Right lobe of liver (tissue), 6 donors: Measurements from ENCODE around the gene ACOT4. TPM values are rescaled to one million over a fixed set of nuclear protein-coding genes. Genes with fewer than 3 reads are reported as not detected.
"Not testable (repeated sequence)": the region's sequence is repeated elsewhere in the genome, so short reads cannot be mapped to it uniquely, and the experiment has no call there.

Experiments
- ATAC-seq, 4 donors: fragments of 200-7000 bp; cut with Tn5 transposase; one replicate each; pipeline ENCODE4 v1.9.1; 2020; ENCODE audit warnings: mild to moderate bottlenecking in 4 of 4, moderate library complexity in 4 of 4
- DNase-seq, 3 donors: peaks; one replicate each; pipeline ENCODE4 v3.0.0-alpha.2; 2020
- H3K27ac ChIP-seq, 3 donors: fragments of 200-600 bp; one replicate each; pipeline ENCODE4 v1.8.0; 2022
- H3K27me3 ChIP-seq, 2 donors: fragments of 200-600 bp; one replicate each; pipeline ENCODE4 v1.8.0; 2022
- H3K36me3 ChIP-seq, 4 donors: fragments of 200-600 bp; sonication (generic) in 1 of 4; one replicate each; pipeline versions ENCODE4 v1.5.1 to v1.8.0; 2017 to 2022; ENCODE audit warnings: control low read depth in 1 of 4
- H3K4me1 ChIP-seq, 4 donors: fragments of 200-600 bp; sonication (generic) in 1 of 4; one replicate each; pipeline versions ENCODE4 v1.5.1 to v1.8.0; 2017 to 2022; ENCODE audit warnings: control low read depth in 1 of 4
- H3K4me3 ChIP-seq, 3 donors: fragments of 200-600 bp; one replicate each; pipeline ENCODE4 v1.8.0; 2022
- H3K9me3 ChIP-seq, 4 donors: fragments of 200-600 bp; sonication (generic) in 1 of 4; one replicate each; pipeline versions ENCODE4 v1.5.1 to v1.8.0; 2017 to 2022; ENCODE audit warnings: control low read depth in 1 of 4
- POLR2A ChIP-seq: fragments of 450-650 bp; IDR thresholded peaks from one replicate; pipeline ENCODE4 v1.6.1; 2017; ENCODE audit warnings: antibody characterized with exemption, mild to moderate bottlenecking
- WGBS: methylation state at CpG from one replicate; pipeline ENCODE4 v1.1.6; 2018; ENCODE audit warnings: low coverage, low lambda C conversion rate; ENCODE audit not compliant: insufficient coverage; ENCODE audit errors: missing lambda C conversion rate; 5-methylcytosine and 5-hydroxymethylcytosine counted together
- intact Hi-C, 2 donors: fragments of 100-400 bp; cut with DNase I; formaldehyde crosslinking; loops; one replicate each; pipeline versions ENCODE4 v1.11.2 to v1.14.1; 2022
- total RNA-seq, 6 experiments: library from RNA; depleted of rRNA in 2 of 6; stranded (reverse); fragments of >200 nt in 2 of 6; fragmentation: NEBNext Ultra II Directional in 3 of 6; extraction: Animal tissue kit (Norgen Biotek cat#: 25700) in 3 of 6; gene quantifications; one replicate each; pipeline versions ENCODE4 v1.1.0 to v1.2.4, GENCODE V29; 2016 to 2023
- TF ChIP-seq, protein P1 (sequence below), 4 donors: fragments of 200-600 bp in 3 of 4; fragments of 450-650 bp in 1 of 4; IDR thresholded peaks; one replicate each; pipeline versions ENCODE4 v1.5.1 to v1.8.0; 2016 to 2022; ENCODE audit warnings: antibody characterized with exemption in 4 of 4, mild to moderate bottlenecking in 2 of 4
- donor health status: DM: no; HTN: yes; CAD: no.
- donor health status: DM: no; HTN: no; CAD: no.
- donor health status: DM: no; HTN: no; CAD: no.
- donor health status: DM: no; HTN: yes; CAD: no.
- donor health status: DM: no; HTN: yes; CAD: no.

The ACOT4 gene
- total RNA-seq, 6 experiments from 2014 or later = 6.2 to 14.4 (median 9.3) TPM

DNA sequence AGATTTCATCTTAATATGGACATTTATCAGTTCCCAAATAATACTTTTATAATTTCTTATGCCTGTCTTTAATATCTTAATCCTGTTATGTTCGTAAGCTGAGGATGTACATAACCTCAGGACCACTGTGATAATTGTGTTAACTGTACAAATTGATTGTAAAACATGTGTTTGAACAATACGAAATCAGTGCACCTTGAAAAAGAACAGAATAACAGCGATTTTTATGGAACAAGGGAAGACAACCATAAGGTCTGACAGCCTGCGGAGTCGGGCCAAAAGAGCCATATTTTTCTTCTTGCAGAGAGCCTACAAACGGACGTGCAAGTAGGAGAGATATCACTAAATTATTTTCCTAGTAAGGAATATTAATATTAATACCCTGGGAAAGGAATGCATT is 29.4 kb upstream of the ACOT4 start:
- H3K4me3 ChIP-seq, H3K27ac ChIP-seq, intact Hi-C loops, DNase-seq, H3K9me3 ChIP-seq, H3K27me3 ChIP-seq, H3K36me3 ChIP-seq, H3K4me1 ChIP-seq, ATAC-seq: not testable (repeated sequence)
- WGBS = 90% methylated on average over 7 of the region's 7 CpGs

DNA sequence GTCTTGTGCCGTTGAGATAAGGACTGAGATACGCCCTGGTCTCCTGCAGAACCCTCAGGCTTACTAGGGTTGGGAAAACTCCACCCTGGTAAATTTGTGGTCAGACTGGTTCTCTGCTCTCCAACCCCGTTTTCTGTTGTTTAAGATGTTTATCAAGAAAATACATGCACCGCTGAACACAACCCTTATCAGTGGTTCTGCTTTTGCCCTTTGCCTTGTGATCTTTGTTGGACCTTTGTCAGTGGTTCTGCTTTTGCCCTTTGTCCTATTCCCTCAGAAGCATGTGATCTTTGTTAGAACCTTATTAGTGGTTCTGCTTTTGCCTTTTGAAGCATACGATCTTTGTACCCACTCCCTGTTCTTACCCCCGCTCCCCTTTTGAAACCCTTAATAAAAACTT is 29.0 kb upstream of the ACOT4 start:
- H3K36me3 ChIP-seq, H3K4me3 ChIP-seq, ATAC-seq, H3K4me1 ChIP-seq, H3K9me3 ChIP-seq, H3K27ac ChIP-seq, H3K27me3 ChIP-seq, intact Hi-C loops: not testable (repeated sequence)
- 30% methylated on average over 4 of the region's 6 CpGs for WGBS
- peak in 1 of 3 donors; percentile 36 for DNase-seq

DNA sequence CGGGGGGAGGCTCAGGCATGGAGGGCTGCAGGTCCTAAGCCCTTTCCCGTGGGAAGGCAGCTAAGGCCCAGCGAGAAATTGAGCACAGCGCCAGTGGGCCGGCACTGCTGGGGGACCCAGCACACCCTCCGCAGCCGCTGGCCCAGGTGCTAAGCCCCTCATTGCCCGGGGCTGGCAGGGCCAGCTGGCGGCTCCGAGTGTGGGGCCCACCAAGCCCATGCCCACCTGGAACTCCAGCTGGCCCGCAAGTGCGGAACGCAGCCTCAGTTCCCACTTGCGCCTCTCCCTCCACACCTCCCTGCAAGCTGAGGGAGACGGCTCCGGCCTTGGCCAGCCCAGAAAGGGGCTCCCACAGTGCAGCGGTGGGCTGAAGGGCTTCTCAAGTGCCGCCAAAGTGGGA is 25.2 kb upstream of the ACOT4 start:
- H3K4me3 ChIP-seq, H3K27ac ChIP-seq, DNase-seq, ATAC-seq, H3K36me3 ChIP-seq, H3K4me1 ChIP-seq, H3K27me3 ChIP-seq, intact Hi-C loops, H3K9me3 ChIP-seq: not testable (repeated sequence)
- no CpG with 5 or more reads among the region's 18 CpGs for WGBS

DNA sequence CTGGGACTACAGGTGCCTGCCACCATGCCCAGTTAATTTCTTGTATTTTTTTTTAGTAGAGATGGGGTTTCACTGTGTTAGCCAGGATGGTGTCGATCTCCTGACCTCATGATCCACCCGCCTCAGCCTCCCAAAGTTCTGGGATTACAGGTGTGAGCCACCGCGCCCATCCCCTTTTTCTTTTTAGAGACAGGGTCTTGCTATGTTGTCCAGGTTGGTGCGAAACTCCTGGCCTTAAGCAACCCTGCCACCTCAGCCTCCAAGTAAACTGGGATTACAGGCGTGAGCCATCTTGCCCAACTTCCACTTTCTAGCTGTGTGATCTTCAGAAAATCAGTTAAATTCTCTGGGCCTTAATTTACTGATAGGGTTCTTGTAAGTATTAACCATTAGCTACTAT is 24.7 kb upstream of the ACOT4 start:
- H3K4me3 ChIP-seq, DNase-seq, H3K36me3 ChIP-seq, H3K4me1 ChIP-seq, H3K27ac ChIP-seq, H3K27me3 ChIP-seq, intact Hi-C loops, H3K9me3 ChIP-seq, ATAC-seq: not testable (repeated sequence)
- 100% methylated on average over 2 of the region's 6 CpGs for WGBS

DNA sequence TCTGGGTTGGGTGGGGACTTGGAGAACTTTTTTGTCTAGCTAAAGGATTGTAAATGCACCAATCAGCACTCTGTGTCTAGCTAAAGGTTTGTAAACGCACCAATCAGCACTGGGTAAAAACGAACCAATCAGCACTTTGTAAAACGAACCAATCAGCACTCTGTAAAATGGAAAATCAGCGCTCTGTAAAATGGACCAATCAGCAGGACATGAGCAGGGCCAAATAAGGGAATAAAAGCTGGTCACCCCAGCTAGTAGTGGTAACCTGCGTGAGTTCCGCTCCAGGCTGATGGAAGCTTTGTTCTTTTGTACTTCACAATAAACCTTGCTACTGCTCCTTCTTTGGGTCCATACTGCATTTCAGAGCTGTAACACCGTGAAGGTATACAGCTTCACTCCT is 24.3 kb upstream of the ACOT4 start:
- WGBS = 92% methylated on average over 6 of the region's 7 CpGs

DNA sequence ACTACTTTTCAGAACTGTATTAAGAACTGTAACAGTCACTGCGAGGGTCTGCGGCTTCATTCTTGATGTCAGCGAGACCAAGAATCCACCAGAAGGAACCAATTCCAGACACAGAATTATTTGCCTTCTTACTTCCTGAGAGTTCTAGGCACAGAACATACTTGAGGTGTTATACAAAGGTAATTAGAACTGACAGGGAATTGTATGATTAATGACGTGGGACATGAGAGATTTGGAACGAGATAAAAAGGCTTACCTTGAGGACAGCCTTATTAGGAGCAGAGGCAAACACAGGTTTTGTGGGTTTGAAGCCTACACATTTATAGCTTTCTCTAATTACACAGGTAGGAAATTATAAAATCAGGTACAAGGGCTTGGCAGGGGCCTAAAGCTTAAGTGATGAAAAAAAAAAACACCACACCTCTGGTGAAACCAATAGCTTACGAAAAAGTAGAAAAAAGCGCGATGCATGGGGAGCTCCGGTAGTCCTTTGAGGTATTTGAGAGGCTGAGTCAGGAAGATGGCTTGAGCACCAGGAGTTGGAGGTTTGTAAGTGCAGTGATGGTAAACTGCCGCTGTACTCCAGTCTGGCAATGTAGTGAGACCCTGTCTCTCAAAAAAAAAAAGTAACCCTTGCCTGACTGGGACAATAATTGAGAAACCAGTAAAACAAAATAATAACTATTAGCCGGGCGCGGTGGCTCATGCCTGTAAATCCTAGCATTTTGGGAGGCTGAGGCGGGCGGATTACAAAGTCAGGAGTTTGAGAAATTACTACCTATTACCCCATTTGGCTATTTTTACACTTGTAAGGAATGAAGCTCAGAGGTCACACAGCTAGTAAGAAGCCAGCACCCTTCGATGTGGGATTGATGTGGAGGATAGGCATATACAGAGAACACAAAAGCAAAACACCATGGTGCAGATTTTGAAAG is 23.5 kb upstream of the ACOT4 start:
- H3K27ac ChIP-seq = peak overlapping the region; percentile 80 to 98 (median 96)
- H3K9me3 ChIP-seq = no peaks in the 10 kb centered on the region
- H3K4me3 ChIP-seq = peak overlapping the region; percentile 60 to 69 (median 67)
- no peaks in the 10 kb centered on the region for H3K27me3 ChIP-seq
- peaks cover 0 to 12% (median 0%) of the 10 kb centered on the region in 4 donors for H3K4me1 ChIP-seq
- WGBS = 35% methylated on average over 16 of the region's 16 CpGs
- H3K36me3 ChIP-seq = no peaks in the 10 kb centered on the region
- ATAC-seq (peak in 1 of 4 donors; percentile 1), DNase-seq (no peak)
- intact Hi-C loops = no loop called here
- TF ChIP-seq POLR2A = no peak
- TF ChIP-seq, protein P1, sequence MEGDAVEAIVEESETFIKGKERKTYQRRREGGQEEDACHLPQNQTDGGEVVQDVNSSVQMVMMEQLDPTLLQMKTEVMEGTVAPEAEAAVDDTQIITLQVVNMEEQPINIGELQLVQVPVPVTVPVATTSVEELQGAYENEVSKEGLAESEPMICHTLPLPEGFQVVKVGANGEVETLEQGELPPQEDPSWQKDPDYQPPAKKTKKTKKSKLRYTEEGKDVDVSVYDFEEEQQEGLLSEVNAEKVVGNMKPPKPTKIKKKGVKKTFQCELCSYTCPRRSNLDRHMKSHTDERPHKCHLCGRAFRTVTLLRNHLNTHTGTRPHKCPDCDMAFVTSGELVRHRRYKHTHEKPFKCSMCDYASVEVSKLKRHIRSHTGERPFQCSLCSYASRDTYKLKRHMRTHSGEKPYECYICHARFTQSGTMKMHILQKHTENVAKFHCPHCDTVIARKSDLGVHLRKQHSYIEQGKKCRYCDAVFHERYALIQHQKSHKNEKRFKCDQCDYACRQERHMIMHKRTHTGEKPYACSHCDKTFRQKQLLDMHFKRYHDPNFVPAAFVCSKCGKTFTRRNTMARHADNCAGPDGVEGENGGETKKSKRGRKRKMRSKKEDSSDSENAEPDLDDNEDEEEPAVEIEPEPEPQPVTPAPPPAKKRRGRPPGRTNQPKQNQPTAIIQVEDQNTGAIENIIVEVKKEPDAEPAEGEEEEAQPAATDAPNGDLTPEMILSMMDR (IDR thresholded peaks at IDR 0.05) = no peak

More for the DNA sequence above, 24.3 kb upstream of the ACOT4 start:
- intact Hi-C loops = no loop called here
- no peaks in the 10 kb centered on the region for H3K9me3 ChIP-seq
- peak overlapping the region in 2 of 3 donors; percentile 96 to 98 for H3K27ac ChIP-seq
- DNase-seq = no peak
- no peaks in the 10 kb centered on the region for H3K27me3 ChIP-seq
- peak overlapping the region in 1 of 3 donors; percentile 69 for H3K4me3 ChIP-seq
- H3K4me1 ChIP-seq = peaks cover 0 to 7% (median 0%) of the 10 kb centered on the region in 4 donors
- no peaks in the 10 kb centered on the region for H3K36me3 ChIP-seq
- peak; percentile 38 for TF ChIP-seq POLR2A
- TF ChIP-seq, protein P1 (IDR thresholded peaks at IDR 0.05) = no peak
- ATAC-seq = no peak
